Ectodermal cell (in vitro differentiated cells): ENCODE results near the gene CTTNBP2.

Experiments
- H3K27ac ChIP-seq: 2 replicates; pipeline ENCODE4 v1.7.0; 2013; ENCODE audit warnings: mild to moderate bottlenecking, low read depth, low read length; ENCODE audit not compliant: insufficient read depth, poor library complexity, severe bottlenecking
- H3K27me3 ChIP-seq: 2 replicates; pipeline ENCODE4 v1.7.0; 2013; ENCODE audit warnings: mild to moderate bottlenecking, low read length; ENCODE audit not compliant: insufficient read depth, control insufficient read depth, poor library complexity, severe bottlenecking
- H3K36me3 ChIP-seq: one replicate; pipeline ENCODE4 v1.7.0; 2013; ENCODE audit warnings: low read length; ENCODE audit not compliant: control insufficient read depth, insufficient read depth
- H3K4me1 ChIP-seq: one replicate; pipeline ENCODE4 v1.7.0; 2013; ENCODE audit warnings: low read length; ENCODE audit not compliant: control insufficient read depth, insufficient read depth
- H3K4me3 ChIP-seq: 2 replicates; pipeline ENCODE4 v1.7.0; 2013; ENCODE audit warnings: low read depth, low read length, control low read depth; ENCODE audit not compliant: insufficient read depth
- H3K9me3 ChIP-seq: 2 replicates; pipeline ENCODE4 v1.7.0; 2013; ENCODE audit warnings: mild to moderate bottlenecking, low read length, moderate library complexity; ENCODE audit not compliant: control insufficient read depth
- WGBS, 2 experiments: methylation state at CpG; one replicate each; pipeline ENCODE4 v1.1.7; 2013; ENCODE audit warnings: missing lambda C conversion rate in 2 of 2; 5-methylcytosine and 5-hydroxymethylcytosine counted together

The CTTNBP2 gene

GRCh38 chr7:117667456-117667855 lies 205.8 kb downstream of the CTTNBP2 start:
- H3K27ac ChIP-seq: no peak overlapping the region
- no peaks in the 10 kb centered on the region for H3K9me3 ChIP-seq
- no peak overlapping the region for H3K4me3 ChIP-seq
- no peaks in the 10 kb centered on the region for H3K36me3 ChIP-seq
- WGBS, 2 experiments: 88 to 91% methylated on average over 2 of the region's 2 CpGs
- H3K27me3 ChIP-seq: no peaks in the 10 kb centered on the region
- H3K4me1 ChIP-seq: no peaks in the 10 kb centered on the region

- H3K27ac ChIP-seq: no peak overlapping the region
- no peak overlapping the region for H3K4me3 ChIP-seq
- 96 to 98% methylated on average over 6 of the region's 6 CpGs for WGBS, 2 experiments
- no peaks in the 10 kb centered on the region for H3K4me1 ChIP-seq
- no peaks in the 10 kb centered on the region for H3K27me3 ChIP-seq
- no peaks in the 10 kb centered on the region for H3K36me3 ChIP-seq
- H3K9me3 ChIP-seq: no peaks in the 10 kb centered on the region
Measured at GRCh38 chr7:117666689-117667088, 206.6 kb downstream of the CTTNBP2 start.

GRCh38 chr7:117666031-117666430 lies 207.2 kb downstream of the CTTNBP2 start:
- H3K4me3 ChIP-seq: no peak overlapping the region
- H3K36me3 ChIP-seq: no peaks in the 10 kb centered on the region
- no peak overlapping the region for H3K27ac ChIP-seq
- no peaks in the 10 kb centered on the region for H3K4me1 ChIP-seq
- WGBS, 2 experiments: 93 to 95% methylated on average over 1 of the region's 1 CpG
- no peaks in the 10 kb centered on the region for H3K27me3 ChIP-seq
- no peaks in the 10 kb centered on the region for H3K9me3 ChIP-seq

- no peaks in the 10 kb centered on the region for H3K36me3 ChIP-seq
- H3K27me3 ChIP-seq: no peaks in the 10 kb centered on the region
- H3K4me3 ChIP-seq: no peak overlapping the region
- no peak overlapping the region for H3K27ac ChIP-seq
- H3K9me3 ChIP-seq: no peaks in the 10 kb centered on the region
- no peaks in the 10 kb centered on the region for H3K4me1 ChIP-seq
Measured at GRCh38 chr7:117665368-117665767, 207.9 kb downstream of the CTTNBP2 start.

- WGBS, 2 experiments: 93 to 98% methylated on average over 3 of the region's 3 CpGs
- Histone ChIP-seq H3K9me3 (no peaks in the 10 kb centered on the region), H3K4me1 (no peaks in the 10 kb centered on the region), H3K36me3 (no peaks in the 10 kb centered on the region), H3K27ac (no peak overlapping the region), H3K27me3 (no peaks in the 10 kb centered on the region), H3K4me3 (no peak overlapping the region)
Measured at GRCh38 chr7:117664047-117664446, 209.2 kb downstream of the CTTNBP2 start.

GRCh38 chr7:117661328-117661727 lies 211.9 kb downstream of the CTTNBP2 start:
- Histone ChIP-seq H3K4me1 (no peaks in the 10 kb centered on the region), H3K9me3 (no peaks in the 10 kb centered on the region), H3K27ac (no peak overlapping the region), H3K27me3 (no peaks in the 10 kb centered on the region), H3K36me3 (no peaks in the 10 kb centered on the region), H3K4me3 (no peak overlapping the region)
- WGBS, 2 experiments: 88 to 100% methylated on average over 1 to 2 of the region's 2 CpGs
